SK-N-MC (cell line): ENCODE measurements around the gene AKAP17A.
"Not testable (repeated sequence)": the region's sequence is repeated elsewhere in the genome, so short reads cannot be mapped to it uniquely, and the experiment has no call there.

Experiments
- DNase-seq: peaks from one replicate; pipeline ENCODE4 v3.0.0-alpha.2; 2011; ENCODE audit warnings: low read depth, low spot score
- H3K27ac ChIP-seq: fragments of 200-600 bp; sonication (generic); 2 replicates; pipeline ENCODE4 v1.5.1; 2016; ENCODE audit warnings: mixed run types
- H3K36me3 ChIP-seq: fragments of 200-600 bp; sonication (generic); 2 replicates; pipeline ENCODE4 v1.6.1; 2017; ENCODE audit warnings: antibody characterized with exemption, low read length, mixed read lengths; ENCODE audit not compliant: insufficient read depth
- H3K4me3 ChIP-seq: fragments of 200-600 bp; sonication (generic); 2 replicates; pipeline ENCODE4 v1.5.1; 2016
- H3K9ac ChIP-seq: fragments of 200-600 bp; sonication (generic); 2 replicates; pipeline ENCODE4 v1.8.0; 2017; ENCODE audit warnings: mixed run types, mixed read lengths; ENCODE audit not compliant: insufficient read length
- H3K9me3 ChIP-seq: fragments of 200-600 bp; sonication (generic); 2 replicates; pipeline ENCODE4 v1.6.1; 2017; ENCODE audit warnings: low read depth, mild to moderate bottlenecking, antibody characterized with exemption, low read length, moderate library complexity, mixed read lengths
- EZH2 ChIP-seq: fragments of 200-600 bp; sonication (generic); IDR thresholded peaks from one replicate; pipeline ENCODE4 v1.6.1; 2017; ENCODE audit warnings: antibody characterized with exemption
- FOXP2 ChIP-seq: optimal IDR thresholded peaks from 2 replicates; pipeline ENCODE3; 2011; ENCODE audit warnings: mild to moderate bottlenecking, moderate library complexity; ENCODE audit not compliant: insufficient read depth; ENCODE audit errors: extremely low read length, control extremely low read depth
- POLR2AphosphoS5 ChIP-seq: IDR thresholded peaks from 2 replicates; pipeline ENCODE4 v1.6.1; 2012; ENCODE audit warnings: mild to moderate bottlenecking, low read depth, low read length, borderline replicate concordance

The AKAP17A gene

GRCh38 chrX:1558761-1559468 lies 32.5 kb upstream of the AKAP17A start:
- Histone ChIP-seq H3K9me3 (no peaks in the 10 kb centered on the region), H3K9ac (no peak overlapping the region), H3K4me3 (no peak overlapping the region), H3K27ac (no peak overlapping the region), H3K36me3 (no peaks in the 10 kb centered on the region)
- TF ChIP-seq POLR2AphosphoS5 (no peak), EZH2 (no peak), FOXP2 (no peak)
- no peak for DNase-seq

DNA sequence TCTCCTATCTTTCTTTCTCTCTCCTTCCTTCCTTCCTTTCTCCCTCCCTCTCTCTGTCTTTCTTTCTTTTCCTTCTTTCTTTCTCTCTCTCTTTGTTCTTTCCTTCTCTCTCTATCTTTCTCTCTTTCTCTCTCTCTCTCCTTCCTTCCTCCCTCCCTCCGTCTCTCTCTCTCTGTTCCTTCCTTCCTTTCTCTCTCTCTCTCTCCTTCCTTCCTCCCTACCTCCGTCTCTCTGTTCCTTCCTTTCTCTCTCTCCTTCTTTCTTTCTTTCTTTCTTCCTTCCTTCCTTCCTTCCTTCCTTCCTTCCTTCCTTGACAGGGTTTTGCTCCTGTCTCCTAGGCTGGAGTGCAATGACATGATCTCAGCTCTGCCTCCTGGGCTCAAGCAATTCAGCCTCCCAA lies 30.2 kb upstream of the AKAP17A start:
- no peak overlapping the region for H3K27ac ChIP-seq
- no peaks in the 10 kb centered on the region for H3K9me3 ChIP-seq
- DNase-seq: no peak
- no peak overlapping the region for H3K4me3 ChIP-seq
- TF ChIP-seq POLR2AphosphoS5 (no peak), FOXP2 (no peak), EZH2 (no peak)
- no peak overlapping the region for H3K9ac ChIP-seq
- H3K36me3 ChIP-seq: no peaks in the 10 kb centered on the region

GRCh38 chrX:1564077-1564476 lies 27.3 kb upstream of the AKAP17A start:
- H3K4me3 ChIP-seq, H3K27ac ChIP-seq, DNase-seq, H3K9ac ChIP-seq, H3K9me3 ChIP-seq, H3K36me3 ChIP-seq: not testable (repeated sequence)

GRCh38 chrX:1564750-1565683 lies 26.4 kb upstream of the AKAP17A start:
- H3K9ac ChIP-seq: no peak overlapping the region
- no peaks in the 10 kb centered on the region for H3K36me3 ChIP-seq
- no peaks in the 10 kb centered on the region for H3K9me3 ChIP-seq
- TF ChIP-seq EZH2: no peak
- no peak for TF ChIP-seq POLR2AphosphoS5
- no peak for TF ChIP-seq FOXP2
- DNase-seq: no peak
- no peak overlapping the region for H3K27ac ChIP-seq
- no peak overlapping the region; the same call in 1 of the 2 replicates for H3K4me3 ChIP-seq

- not testable (repeated sequence) for H3K36me3 ChIP-seq, DNase-seq, H3K4me3 ChIP-seq, H3K9ac ChIP-seq, H3K9me3 ChIP-seq, H3K27ac ChIP-seq
Measured at GRCh38 chrX:1574181-1574580, 17.2 kb upstream of the AKAP17A start.

DNA sequence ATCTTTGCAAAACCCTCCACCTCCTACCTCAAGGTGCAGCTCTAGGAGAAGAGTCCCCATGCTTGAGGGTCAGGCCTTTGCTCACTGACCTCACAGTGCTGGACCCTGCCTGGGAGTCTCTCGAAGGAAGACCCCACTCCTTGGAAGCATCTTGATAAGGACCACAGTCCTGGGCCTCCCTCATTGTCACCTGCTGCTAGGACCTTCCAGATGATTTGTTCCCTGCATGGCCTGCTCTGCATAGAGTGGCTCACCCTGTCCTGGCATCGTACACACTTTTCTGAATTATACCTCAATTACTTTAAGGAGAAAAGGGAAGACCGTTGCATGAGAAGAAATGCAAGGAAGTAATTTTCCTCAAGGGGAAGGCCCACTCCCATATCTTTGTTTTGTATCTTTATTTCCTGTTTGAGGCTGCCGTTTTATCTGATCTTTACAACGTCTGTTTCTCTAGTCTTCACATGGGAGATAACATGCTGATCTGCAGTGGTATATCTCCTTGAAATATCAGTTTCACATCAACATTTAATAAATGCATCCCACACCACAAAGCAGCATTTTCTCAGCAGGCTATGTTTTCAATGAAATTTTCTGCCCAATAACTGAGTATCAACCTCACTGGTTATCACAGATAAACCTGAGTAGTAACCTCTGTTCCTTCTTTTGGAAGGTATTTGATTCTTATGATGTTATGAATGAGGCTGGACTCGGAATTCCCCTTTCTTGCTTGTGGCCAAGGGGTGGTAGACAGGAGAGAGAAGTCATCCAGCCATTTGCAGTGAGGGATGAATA lies 15.0 kb upstream of the AKAP17A start:
- H3K9ac ChIP-seq: no peak overlapping the region
- TF ChIP-seq EZH2 (no peak), POLR2AphosphoS5 (no peak), FOXP2 (no peak)
- no peaks in the 10 kb centered on the region for H3K36me3 ChIP-seq
- H3K9me3 ChIP-seq: no peaks in the 10 kb centered on the region
- DNase-seq: no peak
- H3K27ac ChIP-seq: no peak overlapping the region
- H3K4me3 ChIP-seq: no peak overlapping the region

GRCh38 chrX:1577845-1578244 lies 13.6 kb upstream of the AKAP17A start:
- no peak for DNase-seq
- no peak overlapping the region for H3K4me3 ChIP-seq
- H3K36me3 ChIP-seq: no peaks in the 10 kb centered on the region
- H3K9ac ChIP-seq: no peak overlapping the region
- no peak for TF ChIP-seq POLR2AphosphoS5
- no peak for TF ChIP-seq EZH2
- no peak for TF ChIP-seq FOXP2
- H3K9me3 ChIP-seq: no peaks in the 10 kb centered on the region
- no peak overlapping the region for H3K27ac ChIP-seq

GRCh38 chrX:1578511-1579173 lies 12.8 kb upstream of the AKAP17A start:
- Histone ChIP-seq H3K36me3 (no peaks in the 10 kb centered on the region), H3K27ac (no peak overlapping the region), H3K4me3 (no peak overlapping the region), H3K9me3 (no peaks in the 10 kb centered on the region), H3K9ac (no peak overlapping the region)
- no peak for DNase-seq
- TF ChIP-seq POLR2AphosphoS5: no peak
- TF ChIP-seq EZH2: no peak
- TF ChIP-seq FOXP2: no peak
